ENCODE measurements around the gene RPL13.

The RPL13 gene

GRCh38 chr16:89545044-89545830 is 15.2 kb upstream of the RPL13 start:
- DNase-seq (ENCODE audit: low read depth in 2 of 2) = no peak

- no peak for DNase-seq (ENCODE audit: low read depth in 2 of 2)
Measured at GRCh38 chr16:89545831-89546574, 14.5 kb upstream of the RPL13 start.

- DNase-seq (ENCODE audit: low read depth in 2 of 2) = no peak
Measured at GRCh38 chr16:89546781-89547180, 13.7 kb upstream of the RPL13 start.

DNA sequence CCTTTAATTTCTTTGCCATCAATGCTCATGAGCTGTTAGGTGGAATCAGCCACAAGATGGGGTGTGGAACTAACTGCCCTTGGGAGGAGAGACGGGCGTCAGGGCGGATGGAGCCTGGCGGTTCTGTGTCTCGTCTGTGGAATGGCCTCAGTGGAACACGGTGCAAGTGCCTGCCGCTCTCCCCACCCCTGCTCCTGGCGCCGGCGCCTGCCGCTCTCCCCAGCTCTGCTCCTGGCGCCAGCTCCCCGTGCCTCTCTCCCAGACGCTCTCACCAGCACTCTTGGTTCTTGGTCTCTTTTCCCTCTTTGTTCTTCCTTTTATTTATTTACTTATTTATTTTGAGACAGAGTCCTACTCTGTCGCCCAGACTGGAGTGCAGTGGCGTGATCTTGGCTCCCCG is 13.2 kb upstream of the RPL13 start:
- DNase-seq (ENCODE audit: low read depth in 2 of 2) = no peak

DNA sequence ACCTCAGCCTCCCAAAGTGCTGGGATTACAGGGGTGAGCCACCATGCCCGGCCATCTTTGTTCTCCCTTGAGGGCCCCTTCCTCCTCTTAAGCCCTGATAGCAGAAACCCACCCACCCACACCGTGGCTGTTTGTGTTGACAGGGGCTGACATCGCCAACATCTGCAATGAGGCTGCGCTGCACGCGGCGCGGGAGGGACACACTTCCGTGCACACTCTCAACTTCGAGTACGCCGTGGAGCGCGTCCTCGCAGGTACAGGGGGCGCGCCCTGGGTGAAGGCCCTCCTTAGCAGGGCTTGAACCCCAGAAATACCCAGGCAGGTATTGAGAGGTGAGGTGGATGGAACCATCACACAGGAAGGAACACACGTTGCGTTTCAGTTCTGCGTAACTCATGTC is 12.6 kb upstream of the RPL13 start:
- no peak for DNase-seq (ENCODE audit: low read depth in 2 of 2)

- DNase-seq (ENCODE audit: low read depth in 2 of 2) = no peak
Measured at GRCh38 chr16:89548344-89549006, 12.0 kb upstream of the RPL13 start.

DNA sequence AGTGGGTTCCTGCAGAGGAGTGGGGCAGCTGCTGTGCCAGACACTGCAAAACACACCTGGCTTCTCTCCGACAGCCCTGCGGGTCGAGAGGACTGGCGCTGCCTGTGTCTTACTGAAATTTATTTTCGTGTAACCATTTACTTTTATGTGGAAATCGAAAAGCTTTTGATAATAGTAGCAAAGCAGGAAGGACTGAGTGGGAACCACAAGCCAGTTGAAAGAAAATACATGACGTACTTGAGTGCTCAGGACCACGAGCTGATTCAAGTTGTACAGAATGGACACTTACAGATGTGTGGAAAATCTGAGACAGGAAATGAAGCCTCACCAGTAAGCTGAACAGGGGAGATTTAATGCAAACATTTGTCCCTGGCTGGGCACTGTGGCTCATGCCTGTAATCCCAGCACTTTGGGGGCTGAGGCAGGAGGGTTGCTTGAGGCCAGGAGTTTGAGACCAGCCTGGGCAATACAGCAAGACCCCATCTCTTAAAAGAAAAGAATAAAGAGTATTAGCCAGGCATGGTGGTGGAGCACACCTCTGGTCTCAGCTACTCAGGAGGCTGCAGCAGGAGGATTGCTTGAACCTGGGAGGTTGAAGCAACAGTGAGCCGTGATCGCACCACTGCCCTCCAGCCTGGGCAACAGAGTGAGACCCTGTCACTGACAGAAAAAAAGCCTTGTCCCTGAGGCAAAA is 11.3 kb upstream of the RPL13 start:
- no peak for DNase-seq (ENCODE audit: low read depth in 2 of 2)

DNA sequence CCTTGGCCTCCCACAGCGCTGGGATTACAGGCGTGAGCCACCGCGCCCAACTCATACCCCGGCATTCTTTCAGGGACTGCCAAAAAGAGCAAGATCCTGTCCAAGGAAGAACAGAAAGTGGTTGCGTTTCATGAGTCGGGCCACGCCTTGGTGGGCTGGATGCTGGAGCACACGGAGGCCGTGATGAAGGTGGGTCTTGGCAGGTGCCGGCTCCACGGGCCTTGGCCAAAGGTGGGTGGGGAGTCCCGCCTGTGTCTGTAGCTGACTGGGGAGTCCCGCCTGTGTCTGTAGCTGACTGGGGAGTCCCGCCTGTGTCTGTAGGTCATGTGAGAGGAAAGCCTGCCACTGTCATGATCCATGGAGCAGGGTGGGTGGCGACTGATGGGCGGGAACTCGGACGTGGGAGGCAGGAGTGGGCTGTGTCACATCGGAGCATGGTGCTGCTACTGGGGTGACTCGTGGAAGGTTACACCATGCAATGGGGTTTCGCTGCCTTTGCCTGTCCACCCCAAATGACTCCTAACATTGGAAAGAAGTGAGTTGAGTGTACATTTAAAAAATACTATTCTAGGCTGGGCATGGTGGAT is 10.0 kb upstream of the RPL13 start:
- no peak for DNase-seq (ENCODE audit: low read depth in 2 of 2)

GRCh38 chr16:89552329-89552728 is 8.2 kb upstream of the RPL13 start:
- DNase-seq (ENCODE audit: low read depth in 2 of 2) = no peak

GRCh38 chr16:89552913-89553312 is 7.6 kb upstream of the RPL13 start:
- no peak for DNase-seq (ENCODE audit: low read depth in 2 of 2)

GRCh38 chr16:89553733-89554132 is 6.7 kb upstream of the RPL13 start:
- no peak for DNase-seq (ENCODE audit: low read depth in 2 of 2)

GRCh38 chr16:89554343-89554742 is 6.1 kb upstream of the RPL13 start:
- no peak for DNase-seq (ENCODE audit: low read depth in 2 of 2)

DNA sequence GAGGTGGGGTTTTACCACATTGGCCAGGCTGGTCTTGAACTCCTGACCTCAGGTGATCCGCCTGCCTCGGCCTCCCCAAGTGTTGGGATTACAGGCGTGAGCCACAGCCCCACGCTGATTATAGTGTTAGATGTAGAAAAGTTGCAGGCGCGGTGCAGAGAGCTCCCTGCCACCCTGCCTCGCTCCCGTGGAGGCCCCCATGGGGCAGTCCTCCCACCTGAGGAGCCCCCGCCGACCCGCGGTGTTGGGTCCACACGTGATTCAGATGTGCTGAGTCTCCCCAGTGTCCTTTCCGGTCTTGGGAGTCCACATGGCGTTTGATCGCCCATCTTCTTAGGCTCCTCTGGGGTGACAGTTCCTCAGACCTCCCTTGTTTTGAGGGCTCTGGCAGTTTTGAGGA is 5.2 kb upstream of the RPL13 start:
- no peak for DNase-seq (ENCODE audit: low read depth in 2 of 2)

GRCh38 chr16:89555780-89556179 is 4.7 kb upstream of the RPL13 start:
- DNase-seq (ENCODE audit: low read depth in 2 of 2) = no peak

- peak; percentile 63 to 65 for DNase-seq (ENCODE audit: low read depth in 2 of 2)
Measured at GRCh38 chr16:89556750-89557689, 3.5 kb upstream of the RPL13 start.

GRCh38 chr16:89557690-89558490 is 2.6 kb upstream of the RPL13 start:
- DNase-seq (ENCODE audit: low read depth in 2 of 2) = no peak

GRCh38 chr16:89561142-89561883 is 831 bp downstream of the RPL13 start:
- DNase-seq (ENCODE audit: low read depth in 2 of 2) = no peak

DNA sequence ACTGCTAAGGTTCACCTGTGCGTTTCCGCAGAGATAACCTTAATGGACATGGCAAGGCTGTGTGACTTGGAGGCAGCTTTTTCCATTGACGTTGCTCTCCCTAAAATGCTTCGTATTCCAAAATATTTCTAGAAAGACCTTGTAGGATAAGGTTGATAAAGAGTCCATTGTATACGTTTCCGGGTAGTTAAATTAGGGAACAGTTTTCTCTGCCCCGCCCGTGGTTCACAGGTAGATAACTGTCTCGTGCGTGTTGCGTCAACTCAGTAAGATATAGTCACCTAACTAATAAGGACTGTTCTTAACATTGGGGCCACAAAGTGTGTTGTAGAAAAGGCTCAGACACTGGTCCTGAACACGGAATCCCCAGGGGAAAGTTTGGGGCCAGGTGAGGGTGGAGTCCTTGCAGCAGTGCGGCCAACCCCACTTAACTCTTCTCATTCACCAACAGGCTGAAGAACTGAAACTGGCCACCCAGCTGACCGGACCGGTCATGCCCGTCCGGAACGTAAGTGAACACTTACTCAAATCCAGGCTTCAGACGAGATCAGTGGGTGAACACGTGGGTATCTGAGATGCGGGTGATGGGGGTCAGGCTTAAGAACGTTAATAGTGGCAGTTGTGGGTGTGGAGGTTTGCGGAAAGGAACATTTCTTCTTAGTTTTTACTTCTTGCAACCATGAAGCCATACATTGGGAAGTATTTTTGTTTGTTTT is 1.6 kb downstream of the RPL13 start:
- no peak for DNase-seq (ENCODE audit: low read depth in 2 of 2)

All from stimulated activated CD8-positive, alpha-beta memory T cell treated with anti-CD3 and anti-CD28 coated beads, Interleukin-7, amount 100 ng/mL, for 4 hours (primary cell).